NCI-H1417 (cell line): ENCODE data around the gene MYDGF.
"Not testable (repeated sequence)": the region's sequence is repeated elsewhere in the genome, so short reads cannot be mapped to it uniquely, and the experiment has no call there.

Experiments
- DNase-seq, 3 experiments: peaks; one replicate each; lab custom pipeline; 2025; lab: John Stamatoyannopoulos, UW

Gene MYDGF

GRCh38 chr19:4669723-4670480 lies at the start of gene MYDGF:
MYDGF (minus strand) TSS chr19:4670342; CDS start chr19:4670334, 8 bp downstream.
- peak; percentile 91 to 94 (median 92) for DNase-seq

DNA sequence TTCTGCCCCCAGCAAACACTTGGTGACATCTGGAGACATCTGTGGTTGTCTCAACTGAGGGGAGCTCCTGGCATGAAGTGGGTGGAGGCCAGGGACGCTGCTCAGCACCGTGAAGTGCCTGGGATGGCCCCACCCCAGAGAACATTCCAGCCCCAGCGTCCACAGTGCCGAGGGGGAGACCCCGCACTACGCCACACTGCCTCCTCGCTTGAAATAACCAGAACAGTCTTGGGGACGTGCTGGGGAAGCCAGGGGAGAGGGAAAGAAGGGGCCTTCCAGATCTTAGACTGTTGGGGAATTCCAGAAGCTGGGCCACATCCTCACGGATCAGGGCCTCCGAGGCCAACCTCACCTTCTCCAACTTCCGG lies 49.3 kb upstream of the MYDGF start:
- DNase-seq = no peak

- no peak for DNase-seq
Measured at GRCh38 chr19:4717966-4718701, 48.0 kb upstream of the MYDGF start.

DNA sequence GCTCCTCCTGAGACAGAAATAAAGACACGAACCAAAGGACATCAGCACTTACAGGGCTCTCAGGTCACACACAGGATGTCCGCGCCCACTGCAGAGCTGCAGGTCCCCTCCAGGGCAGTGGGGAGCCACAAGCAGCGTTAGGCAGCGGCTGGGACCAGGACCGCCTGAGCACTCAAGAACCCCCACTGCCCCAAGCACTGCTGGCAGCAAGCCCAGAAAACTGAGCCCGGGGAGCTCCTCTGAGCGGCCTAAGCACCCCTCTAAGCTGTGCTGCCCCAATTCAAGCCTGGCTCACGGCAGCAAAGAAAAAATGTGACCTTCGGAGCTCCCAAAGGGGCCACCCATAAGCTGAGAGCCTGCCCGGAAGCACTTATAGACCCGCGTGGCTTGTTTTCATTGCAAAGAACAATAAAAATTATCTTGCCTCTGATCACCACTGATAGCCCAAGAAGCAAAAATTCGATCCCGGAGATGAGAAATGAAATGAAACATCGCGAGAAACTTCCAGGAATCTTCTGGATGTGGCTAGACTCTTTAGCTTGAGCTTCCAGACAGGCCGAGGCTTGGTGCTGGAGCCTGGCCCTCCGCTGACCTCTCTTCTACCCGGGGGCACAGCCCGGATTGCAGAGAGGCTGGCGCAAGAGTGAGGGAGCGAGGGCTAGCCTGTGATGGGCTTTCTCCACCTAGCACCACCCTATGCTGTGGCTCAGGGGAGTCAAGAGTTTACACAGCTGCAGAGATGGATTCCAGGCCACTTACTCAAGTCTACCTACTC lies 47.2 kb upstream of the MYDGF start:
- DNase-seq = no peak

DNA sequence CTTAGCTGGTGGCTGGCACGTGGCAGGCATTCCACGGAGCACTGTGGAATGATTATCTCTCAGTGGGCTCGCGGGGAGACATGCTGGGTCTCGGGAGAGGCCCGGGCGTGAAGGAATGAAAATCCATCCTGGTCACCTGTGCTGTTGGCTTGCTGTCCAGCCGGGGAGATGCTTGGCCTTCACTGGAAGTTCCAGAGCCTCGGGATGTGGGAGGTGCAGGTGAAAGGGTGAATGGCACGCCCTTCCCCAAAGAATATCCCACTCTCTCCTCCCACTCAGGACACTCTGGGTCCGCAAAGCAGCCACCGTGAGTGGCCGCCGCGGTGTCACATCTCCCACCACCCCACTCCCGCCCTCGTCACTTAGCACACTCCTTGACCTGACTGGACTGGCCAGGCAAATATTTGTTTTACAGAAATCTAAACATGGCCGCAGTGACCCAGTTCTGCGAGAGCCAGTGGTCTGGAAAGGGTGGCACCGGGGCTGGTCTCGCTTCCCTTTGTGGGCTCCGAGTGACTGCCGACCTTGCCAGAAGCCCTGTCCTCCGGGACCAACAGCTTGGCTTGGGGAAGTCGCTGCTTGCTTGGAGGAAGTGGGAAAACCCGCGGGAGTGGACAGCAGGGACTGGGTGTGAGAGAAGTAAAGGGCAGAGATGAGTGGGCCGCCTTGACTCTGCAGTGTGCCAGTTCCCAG lies 45.5 kb upstream of the MYDGF start:
- no peak for DNase-seq

- DNase-seq = not testable (repeated sequence)
Measured at GRCh38 chr19:4715178-4715528, 45.0 kb upstream of the MYDGF start.

- no peak for DNase-seq
Measured at GRCh38 chr19:4714016-4714415, 43.9 kb upstream of the MYDGF start.

GRCh38 chr19:4713384-4713951 lies 43.3 kb upstream of the MYDGF start:
- no peak for DNase-seq

- DNase-seq = no peak
Measured at GRCh38 chr19:4712771-4713170, 42.6 kb upstream of the MYDGF start.

DNA sequence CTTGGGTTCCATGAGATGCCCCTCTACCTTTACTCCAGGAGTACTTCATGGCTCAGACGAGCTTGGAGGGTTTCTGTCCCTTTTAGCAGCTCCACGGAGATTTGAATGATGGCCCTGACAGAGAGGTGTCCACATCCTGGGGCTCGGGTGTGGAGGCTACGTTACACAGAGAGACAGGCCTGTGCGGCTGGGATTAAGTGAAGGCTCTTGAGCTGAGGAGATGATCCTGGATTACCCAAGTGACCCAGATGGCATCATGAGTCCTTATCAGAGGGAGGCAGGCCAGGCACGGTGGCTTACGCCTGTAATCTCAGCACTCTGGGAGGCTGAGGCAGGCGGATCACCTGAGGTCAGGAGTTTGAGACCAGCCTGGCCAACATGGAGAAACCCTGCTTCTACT lies 41.1 kb upstream of the MYDGF start:
- no peak for DNase-seq

DNA sequence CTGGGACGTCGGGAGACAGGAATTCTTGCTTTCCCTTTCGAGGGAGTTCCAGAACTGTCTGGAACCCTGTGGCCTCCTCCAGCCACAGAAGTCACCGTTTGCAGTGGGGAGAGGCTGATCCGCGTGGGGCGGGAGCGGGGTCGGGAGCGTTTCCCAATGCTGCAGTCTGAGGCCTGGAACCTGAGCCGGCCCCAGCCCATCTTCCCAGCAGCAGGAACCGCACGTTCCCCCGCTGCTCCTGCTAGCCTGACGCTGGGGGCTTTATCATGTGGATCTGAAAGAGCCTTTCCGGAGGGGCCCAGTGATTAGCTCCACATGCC lies 40.1 kb upstream of the MYDGF start:
- DNase-seq = no peak

- no peak for DNase-seq
Measured at GRCh38 chr19:4709440-4710280, 39.5 kb upstream of the MYDGF start.

GRCh38 chr19:4707956-4708650 lies 38.0 kb upstream of the MYDGF start:
- DNase-seq = no peak

DNA sequence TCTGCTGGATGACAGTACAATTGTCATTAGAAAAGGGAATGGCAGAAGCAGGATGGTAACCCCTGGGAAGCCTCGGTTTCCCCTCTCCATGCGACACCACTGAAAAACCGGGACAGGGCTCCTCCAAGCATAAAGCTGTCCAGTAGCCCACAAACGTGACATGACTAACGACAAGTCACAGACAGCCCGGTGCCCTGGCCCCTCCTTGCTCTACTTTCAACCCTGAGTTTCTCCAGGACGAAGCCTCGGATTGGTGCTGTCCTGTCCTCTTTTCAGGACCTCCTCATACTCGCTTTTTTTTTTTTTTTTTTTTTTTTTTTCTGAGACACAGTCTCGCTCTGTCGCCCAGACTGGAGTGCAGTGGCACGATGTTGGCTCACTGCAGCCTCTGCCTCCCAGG lies 37.2 kb upstream of the MYDGF start:
- DNase-seq = no peak

- no peak for DNase-seq
Measured at GRCh38 chr19:4705413-4706131, 35.4 kb upstream of the MYDGF start.

DNA sequence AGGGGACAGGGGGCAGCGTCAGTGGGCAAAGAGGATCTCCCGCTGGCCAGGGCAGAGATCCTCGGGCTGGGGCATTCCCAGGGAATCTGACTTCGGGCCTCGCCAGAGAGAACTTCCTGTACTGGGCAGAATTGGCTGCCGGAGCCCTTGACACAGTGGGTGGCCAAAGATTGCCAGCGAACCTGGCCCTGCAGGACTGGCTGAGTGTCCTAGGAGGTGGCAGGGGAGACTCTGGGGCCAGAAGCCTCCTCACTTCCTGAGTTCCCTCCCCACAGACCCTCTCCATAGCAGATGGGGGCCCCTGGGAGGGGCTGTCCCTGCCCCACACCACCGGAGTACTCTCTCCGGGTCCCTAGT lies 34.2 kb upstream of the MYDGF start:
- no peak for DNase-seq

GRCh38 chr19:4703671-4704316 lies 33.7 kb upstream of the MYDGF start:
- DNase-seq = no peak

DNA sequence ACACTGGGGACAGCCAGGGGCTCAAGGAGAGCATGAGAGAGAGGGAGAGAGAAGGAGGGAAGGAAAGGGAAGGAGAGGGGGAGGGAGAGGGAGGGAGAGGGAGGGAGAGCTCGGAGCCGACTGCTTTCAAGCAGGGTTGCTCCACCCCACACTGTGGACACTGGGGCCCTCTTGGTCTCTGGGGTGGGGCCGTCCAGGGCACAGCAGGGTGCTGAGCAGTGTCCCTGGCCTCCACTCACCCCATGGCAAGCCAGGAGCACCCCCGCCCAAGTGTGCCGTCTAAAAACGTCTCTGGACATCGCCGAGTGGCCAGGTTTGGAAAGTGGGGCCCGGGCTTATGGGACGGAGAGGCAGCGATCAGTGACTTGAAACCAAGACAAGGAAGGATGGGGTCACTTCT lies 32.6 kb upstream of the MYDGF start:
- DNase-seq = no peak

DNA sequence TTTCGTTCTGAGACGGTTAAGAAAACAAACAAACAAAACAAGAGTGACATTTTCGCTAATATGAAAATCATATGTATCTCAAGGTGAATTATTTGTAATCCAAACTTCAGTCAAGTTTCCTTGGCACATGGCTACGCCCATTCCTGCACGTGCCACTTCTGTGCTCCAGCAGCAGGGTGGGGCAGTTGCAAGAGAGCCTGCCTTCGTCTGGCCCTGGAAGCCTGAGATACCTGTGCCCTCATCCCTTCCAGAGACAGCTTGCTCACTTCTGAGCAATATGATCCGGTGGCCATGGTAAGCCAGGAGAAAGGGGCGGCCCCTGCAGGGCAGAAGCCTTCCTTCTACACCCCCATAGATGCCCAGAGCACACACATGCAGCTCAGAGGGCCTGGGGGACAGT lies 31.4 kb upstream of the MYDGF start:
- no peak for DNase-seq

GRCh38 chr19:4700693-4700970 lies 30.5 kb upstream of the MYDGF start:
- DNase-seq = no peak
